Measurements from ENCODE around the gene STK17B. TPM values are rescaled to one million over a fixed set of nuclear protein-coding genes. Genes with fewer than 3 reads are reported as not detected.
"Not testable (repeated sequence)": the region's sequence is repeated elsewhere in the genome, so short reads cannot be mapped to it uniquely, and the experiment has no call there.

The STK17B gene
- total RNA-seq, 4 donors from 2014 or later, result 3.6 to 21.1 (median 11.9) TPM

- H3K9me3 ChIP-seq, result no peaks in the 10 kb centered on the region
- TF ChIP-seq CTCF (IDR thresholded peaks at IDR 0.05) (no peak), EP300 (IDR thresholded peaks at IDR 0.05) (no peak), POLR2A (IDR thresholded peaks at IDR 0.05) (no peak), POLR2AphosphoS5 (IDR thresholded peaks at IDR 0.05) (no peak)
- ATAC-seq, result no peak
- no peak overlapping the region for H3K4me3 ChIP-seq
- H3K4me1 ChIP-seq, result no peaks in the 10 kb centered on the region
- no peak overlapping the region for H3K27ac ChIP-seq
- 80 to 81% methylated on average over 6 of the region's 6 CpGs for WGBS, 2 donors (ENCODE audit: low coverage in 1 of 2)
- H3K27me3 ChIP-seq, result no peaks in the 10 kb centered on the region
- H3K36me3 ChIP-seq, result no peaks in the 10 kb centered on the region
These were observed 73.3 kb downstream of the STK17B start for GRCh38 chr2:196097864-196098660.

- Histone ChIP-seq H3K4me3 (no peak overlapping the region), H3K27ac (no peak overlapping the region), H3K9me3 (no peaks in the 10 kb centered on the region), H3K4me1 (no peaks in the 10 kb centered on the region), H3K36me3 (no peaks in the 10 kb centered on the region), H3K27me3 (no peaks in the 10 kb centered on the region)
- 38 to 48% methylated on average over 4 of the region's 5 CpGs for WGBS, 2 donors (ENCODE audit: low coverage in 1 of 2)
- no peak for ATAC-seq
- no peak for TF ChIP-seq POLR2A (IDR thresholded peaks at IDR 0.05)
- no peak for TF ChIP-seq POLR2AphosphoS5 (IDR thresholded peaks at IDR 0.05)
- TF ChIP-seq CTCF (IDR thresholded peaks at IDR 0.05), result no peak
- TF ChIP-seq EP300 (IDR thresholded peaks at IDR 0.05), result no peak
These were observed 74.2 kb downstream of the STK17B start for GRCh38 chr2:196096982-196097745.

GRCh38 chr2:196096264-196096663, 75.1 kb downstream of the STK17B start:
- 77 to 84% methylated on average over 4 of the region's 4 CpGs for WGBS, 2 donors (ENCODE audit: low coverage in 1 of 2)
- H3K4me1 ChIP-seq, result no peaks in the 10 kb centered on the region
- H3K27me3 ChIP-seq, result no peaks in the 10 kb centered on the region
- H3K36me3 ChIP-seq, result no peaks in the 10 kb centered on the region
- ATAC-seq, result no peak
- no peaks in the 10 kb centered on the region for H3K9me3 ChIP-seq
- TF ChIP-seq EP300 (IDR thresholded peaks at IDR 0.05) (no peak), CTCF (IDR thresholded peaks at IDR 0.05) (no peak), POLR2A (IDR thresholded peaks at IDR 0.05) (no peak), POLR2AphosphoS5 (IDR thresholded peaks at IDR 0.05) (no peak)
- H3K27ac ChIP-seq, result no peak overlapping the region
- no peak overlapping the region for H3K4me3 ChIP-seq

- not testable (repeated sequence) for H3K4me3 ChIP-seq, H3K36me3 ChIP-seq, H3K9me3 ChIP-seq, ATAC-seq, H3K27me3 ChIP-seq, H3K27ac ChIP-seq, H3K4me1 ChIP-seq
- WGBS, 2 donors (ENCODE audit: low coverage in 1 of 2), result 82 to 100% methylated on average over 1 to 4 of the region's 5 CpGs
These were observed 81.9 kb downstream of the STK17B start for GRCh38 chr2:196089448-196089847.

- TF ChIP-seq POLR2AphosphoS5 (IDR thresholded peaks at IDR 0.05) (no peak), POLR2A (IDR thresholded peaks at IDR 0.05) (no peak), CTCF (IDR thresholded peaks at IDR 0.05) (no peak), EP300 (IDR thresholded peaks at IDR 0.05) (no peak)
- ATAC-seq, result no peak
- H3K4me3 ChIP-seq, result no peak overlapping the region
- no peaks in the 10 kb centered on the region for H3K9me3 ChIP-seq
- H3K4me1 ChIP-seq, result no peaks in the 10 kb centered on the region
- no peak overlapping the region for H3K27ac ChIP-seq
- H3K36me3 ChIP-seq, result no peaks in the 10 kb centered on the region
- 50 to 62% methylated on average over 1 to 2 of the region's 2 CpGs for WGBS, 2 donors (ENCODE audit: low coverage in 1 of 2)
- no peaks in the 10 kb centered on the region for H3K27me3 ChIP-seq
These were observed 83.2 kb downstream of the STK17B start for GRCh38 chr2:196088203-196088602.

Data from gastroesophageal sphincter (tissue), 4 donors.